Measurements from ENCODE around the gene AKAP13.

The AKAP13 gene

GRCh38 chr15:85762039-85762755 is 381.8 kb downstream of the AKAP13 start:
- DNase-seq: no peak

- DNase-seq: no peak
Observed at GRCh38 chr15:85762756-85763127, 382.3 kb downstream of the AKAP13 start.

- DNase-seq: no peak
Observed at GRCh38 chr15:85763157-85763556, 382.8 kb downstream of the AKAP13 start.

GRCh38 chr15:85763673-85764633 is 383.6 kb downstream of the AKAP13 start:
- no peak for DNase-seq

DNA sequence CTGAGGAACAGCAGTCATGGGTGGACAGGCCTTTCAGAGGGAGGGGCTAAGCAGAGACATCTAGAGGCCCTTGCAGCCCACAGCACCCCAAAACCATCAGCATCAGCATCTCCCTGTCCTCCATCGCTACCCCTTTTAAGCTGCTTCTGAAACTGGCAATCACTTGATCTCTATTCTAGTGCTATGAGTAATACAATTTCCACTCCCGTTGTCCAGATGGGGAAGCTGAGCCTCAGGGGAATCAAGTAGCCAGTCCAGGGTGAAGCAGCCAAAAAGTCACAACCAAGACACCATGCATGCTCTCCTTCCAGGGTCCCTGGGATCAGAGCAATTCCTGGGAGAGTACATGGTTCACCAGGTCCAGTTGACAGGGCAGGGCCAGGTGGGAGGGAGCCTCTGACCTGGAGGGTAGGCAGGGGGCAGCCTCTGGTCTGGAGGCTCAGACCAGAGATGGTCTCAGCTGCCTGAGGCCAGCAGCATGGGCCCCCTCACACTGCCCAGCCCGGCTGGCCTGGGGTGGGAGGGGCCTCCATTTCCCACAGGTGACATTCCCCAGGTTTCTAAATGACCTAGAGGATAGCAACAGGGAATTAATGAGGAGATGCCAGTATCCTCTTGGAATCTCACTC is 384.4 kb downstream of the AKAP13 start:
- DNase-seq: no peak

- no peak for DNase-seq
Observed at GRCh38 chr15:85766001-85766831, 385.8 kb downstream of the AKAP13 start.

DNA sequence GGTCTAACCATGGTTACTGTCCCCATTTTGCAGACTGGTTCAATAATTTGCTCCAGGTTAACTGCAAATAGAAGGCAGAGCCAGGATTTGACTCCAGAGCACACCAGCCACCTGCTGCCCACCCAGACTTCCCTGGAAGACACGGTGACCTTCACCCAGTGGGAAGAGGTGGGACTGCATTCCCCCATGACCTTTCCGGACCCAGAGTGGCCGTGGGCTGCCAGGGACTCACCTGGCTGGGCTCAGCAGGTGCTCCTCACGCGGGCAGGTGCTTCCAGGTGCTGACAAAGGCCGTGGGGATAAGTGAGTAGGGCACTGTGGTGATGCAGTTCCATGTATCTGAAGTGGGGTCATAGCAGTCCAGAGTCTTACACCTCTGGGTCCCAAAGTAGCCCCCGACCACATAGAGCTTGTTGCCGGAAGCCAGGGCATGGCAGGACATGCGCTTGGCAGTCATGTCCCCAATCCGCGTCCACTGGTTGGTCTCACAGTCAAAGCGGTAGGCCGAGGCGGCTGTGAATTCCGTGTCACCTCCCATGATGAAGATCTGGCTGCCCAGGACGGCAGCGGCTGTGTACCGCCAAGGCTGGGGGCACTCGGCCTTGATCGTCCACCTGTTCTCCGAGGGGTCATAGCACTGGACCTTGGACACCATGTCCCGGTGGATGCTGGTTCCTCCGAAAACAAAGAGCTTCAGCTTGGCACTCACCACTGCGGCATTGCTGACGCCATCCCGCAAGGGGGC is 387.6 kb downstream of the AKAP13 start:
- DNase-seq: no peak

DNA sequence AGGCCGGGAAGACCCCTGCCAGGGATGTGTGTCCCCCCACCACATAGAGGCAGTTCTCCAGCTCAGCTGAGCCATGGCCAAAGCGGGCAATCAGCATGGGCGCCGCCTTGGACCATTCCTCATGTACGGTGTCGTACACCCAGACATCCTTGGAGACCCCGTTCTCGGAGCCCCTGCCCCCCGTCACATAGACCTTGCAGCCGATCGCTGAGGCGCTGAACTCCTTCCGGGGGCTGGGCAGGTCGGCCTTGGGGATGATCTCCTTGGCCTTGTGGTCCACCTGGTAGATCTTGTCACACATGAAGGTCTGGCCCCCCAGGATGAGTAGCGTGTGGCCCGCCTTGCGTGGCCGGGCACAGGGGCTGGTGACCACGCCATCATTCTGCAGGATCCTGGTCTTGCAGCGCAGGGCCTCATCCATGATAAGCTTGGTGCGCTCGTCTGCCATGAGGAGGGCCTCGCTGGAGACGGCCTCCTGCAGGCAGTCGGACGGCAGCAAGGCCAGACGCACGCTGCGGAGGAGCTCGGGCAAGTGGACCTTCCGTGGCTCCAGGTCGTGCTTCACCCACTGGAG is 388.3 kb downstream of the AKAP13 start:
- no peak for DNase-seq

- DNase-seq: no peak
Observed at GRCh38 chr15:85769182-85769900, 388.9 kb downstream of the AKAP13 start.

- DNase-seq: no peak
Observed at GRCh38 chr15:85770096-85771041, 390.0 kb downstream of the AKAP13 start.

GRCh38 chr15:85771271-85771670 is 390.9 kb downstream of the AKAP13 start:
- DNase-seq: no peak

GRCh38 chr15:85771781-85772445 is 391.5 kb downstream of the AKAP13 start:
- DNase-seq: no peak

DNA sequence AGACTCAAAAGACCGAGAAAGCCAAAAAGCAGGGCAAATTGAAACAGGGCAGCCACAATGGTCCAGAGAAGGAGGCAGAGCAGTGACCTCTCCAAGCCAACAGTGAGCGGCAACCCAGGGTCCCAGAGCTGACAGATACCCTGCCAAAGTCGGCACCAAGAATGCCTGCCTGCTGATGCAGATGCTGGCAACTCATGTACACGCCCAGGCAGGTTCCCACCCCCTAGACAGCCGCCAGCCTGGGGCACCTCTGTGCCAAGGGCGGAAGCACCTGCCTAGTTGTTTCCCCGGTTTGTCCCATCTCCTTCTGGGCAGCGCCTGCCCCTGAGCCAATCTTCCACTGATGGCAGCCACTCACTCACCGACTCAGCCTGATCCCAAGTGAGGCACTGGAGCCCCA is 392.3 kb downstream of the AKAP13 start:
- no peak for DNase-seq

DNA sequence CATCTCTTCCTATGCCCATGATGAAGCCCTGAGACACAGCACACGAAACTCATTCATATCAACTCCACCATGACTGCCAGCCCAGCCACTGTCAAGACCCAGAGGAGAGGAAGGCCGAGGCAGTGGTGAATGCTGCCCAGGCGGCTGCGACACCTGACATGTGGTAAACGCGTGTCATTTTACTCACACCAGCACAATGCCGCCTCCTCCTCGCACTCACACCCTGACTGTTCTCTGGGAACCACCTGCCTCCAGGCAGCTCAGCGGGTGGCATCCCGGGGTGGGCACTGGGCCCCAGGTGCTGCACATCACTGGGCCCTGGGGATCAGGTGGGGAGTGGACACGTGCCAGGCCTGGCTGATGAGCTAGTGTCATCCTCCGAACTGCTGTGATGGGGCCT is 392.8 kb downstream of the AKAP13 start:
- no peak for DNase-seq

DNA sequence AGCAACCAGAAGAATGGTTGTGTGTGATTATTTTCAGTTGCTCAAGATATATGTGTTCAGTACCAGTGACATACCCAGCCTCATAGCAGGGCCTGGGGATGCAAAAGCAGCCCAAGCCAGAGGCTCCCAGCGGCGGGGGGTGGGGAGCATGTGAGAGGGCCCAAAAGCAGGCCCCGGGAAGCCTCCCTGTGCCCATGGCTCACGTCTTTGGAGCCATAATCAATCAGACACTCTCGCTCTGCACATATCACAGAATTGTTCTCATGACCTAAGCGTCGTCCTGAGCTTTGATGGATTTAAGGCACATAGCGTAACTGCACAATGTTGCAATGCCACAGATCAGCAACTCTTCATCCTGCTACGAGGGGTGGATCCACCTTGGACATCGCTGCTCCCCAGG is 393.6 kb downstream of the AKAP13 start:
- no peak for DNase-seq

DNA sequence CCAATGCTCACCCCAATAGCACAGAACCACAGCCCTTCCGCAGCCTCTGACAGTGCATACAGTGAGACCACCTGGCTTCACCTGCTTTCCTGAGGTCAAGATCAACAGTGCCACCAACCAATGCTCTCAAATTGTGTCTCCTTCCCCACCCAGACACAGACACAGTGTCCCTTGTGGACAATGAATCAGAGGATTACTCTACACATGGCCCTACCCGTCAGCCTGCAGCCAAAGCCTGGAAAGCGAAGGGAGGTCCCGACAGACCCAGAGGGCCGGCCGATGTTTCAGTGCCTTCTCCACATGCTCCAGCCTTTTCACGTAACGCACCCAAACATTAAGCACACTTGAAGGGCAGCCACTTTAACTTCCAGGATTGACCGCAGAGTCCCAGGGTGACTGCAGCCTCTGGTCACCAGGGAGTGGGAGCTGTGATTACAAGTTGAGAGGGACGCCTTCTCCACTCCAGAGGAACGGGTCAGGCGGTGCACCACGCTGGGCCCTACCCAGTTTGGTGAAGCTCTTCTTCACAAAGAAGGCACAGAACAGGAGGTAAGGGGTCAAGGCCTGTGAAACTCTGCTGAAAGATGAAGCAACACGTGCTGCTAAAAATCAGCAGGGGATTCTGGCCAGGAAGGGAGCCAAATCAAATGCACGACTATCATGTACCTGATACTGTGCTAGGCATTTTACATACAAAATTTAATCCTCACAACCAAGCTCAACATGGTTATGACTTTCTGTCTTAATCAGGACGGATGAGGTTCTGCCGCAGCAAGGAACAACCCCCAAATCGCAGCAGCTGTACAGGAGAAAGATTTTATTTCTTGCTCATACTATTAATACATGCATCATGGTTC is 397.1 kb downstream of the AKAP13 start:
- DNase-seq: no peak

DNA sequence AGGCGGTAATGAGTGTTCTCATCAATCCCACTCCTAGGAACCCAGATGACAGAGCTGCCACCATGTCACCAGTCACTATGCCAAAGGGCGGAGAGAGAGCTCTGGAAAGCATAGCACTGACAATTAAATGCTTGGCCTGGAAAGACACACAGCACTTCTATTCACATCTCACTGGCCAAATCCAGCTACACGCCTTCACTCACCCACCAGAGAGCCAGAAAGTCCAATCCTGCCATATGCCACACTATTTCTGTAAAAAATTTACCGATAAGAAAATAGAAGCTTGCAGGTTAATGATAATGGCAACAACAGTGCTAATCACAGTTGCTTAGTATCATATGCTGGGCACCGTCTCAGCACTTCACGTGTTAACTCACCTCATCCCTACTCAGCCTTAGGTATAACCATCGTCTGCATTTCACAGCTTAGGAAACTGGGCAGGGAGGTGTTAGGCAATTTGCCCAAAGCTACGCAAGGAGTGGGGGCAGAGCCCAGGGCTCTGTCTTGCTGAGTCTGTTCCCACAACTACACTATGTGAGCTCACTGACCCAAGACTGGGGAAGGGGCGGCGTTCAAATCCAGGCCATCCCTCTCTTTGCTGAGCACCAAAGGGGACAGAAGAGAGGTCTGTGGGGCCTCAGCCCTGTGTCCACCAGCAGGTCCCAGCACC is 397.8 kb downstream of the AKAP13 start:
- DNase-seq: no peak

DNA sequence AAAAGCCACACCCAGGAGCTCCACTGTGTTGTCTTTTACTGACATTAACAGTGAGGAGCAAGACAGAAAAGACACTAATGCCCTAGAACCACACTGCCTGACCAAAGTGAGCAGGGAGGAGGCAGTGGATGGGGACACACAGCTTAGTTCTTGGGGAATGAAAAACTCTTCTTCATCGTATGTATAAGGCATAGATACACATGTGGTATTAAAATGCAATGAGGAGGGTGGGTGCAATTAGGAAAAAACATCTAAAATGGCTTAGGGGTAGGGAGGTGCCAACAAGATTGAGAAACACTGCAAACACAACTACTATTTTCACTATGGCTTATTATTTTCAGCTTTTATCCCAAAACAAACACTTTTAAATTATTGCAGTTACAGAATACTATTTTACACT is 398.8 kb downstream of the AKAP13 start:
- DNase-seq: no peak

Measured in islet precursor cell (in vitro differentiated cells).